Stimulated activated CD4-positive, alpha-beta T cell treated with anti-CD3 and anti-CD28 coated beads, Interleukin-2, amount 100 ng/mL, for 24 hours (primary cell): ENCODE data around the gene ZACN.
"Not testable (repeated sequence)": the region's sequence is repeated elsewhere in the genome, so short reads cannot be mapped to it uniquely, and the experiment has no call there.

Source experiments
- DNase-seq, 2 donors: peaks; one replicate each; pipeline ENCODE4 v3.0.0-alpha.2; 2020

The ZACN gene

DNA sequence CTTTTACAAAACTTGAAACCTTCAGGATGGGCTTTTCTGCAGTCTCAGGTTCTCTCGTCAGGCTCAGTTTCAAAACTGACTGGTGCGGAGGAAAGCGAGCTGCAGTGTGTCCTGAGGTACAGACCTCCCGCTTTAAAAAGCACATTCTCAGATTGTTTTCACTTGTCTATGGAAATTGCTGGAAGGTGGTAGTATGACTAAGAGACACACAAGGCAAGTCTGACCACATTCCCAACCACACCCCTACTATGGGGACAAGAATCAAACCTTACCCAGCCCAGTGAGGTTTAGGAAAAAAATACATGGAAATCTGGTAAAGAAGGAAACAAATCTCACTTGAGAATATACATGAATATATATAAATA, 24.9 kb upstream of the ZACN start:
- DNase-seq, result no peak

DNA sequence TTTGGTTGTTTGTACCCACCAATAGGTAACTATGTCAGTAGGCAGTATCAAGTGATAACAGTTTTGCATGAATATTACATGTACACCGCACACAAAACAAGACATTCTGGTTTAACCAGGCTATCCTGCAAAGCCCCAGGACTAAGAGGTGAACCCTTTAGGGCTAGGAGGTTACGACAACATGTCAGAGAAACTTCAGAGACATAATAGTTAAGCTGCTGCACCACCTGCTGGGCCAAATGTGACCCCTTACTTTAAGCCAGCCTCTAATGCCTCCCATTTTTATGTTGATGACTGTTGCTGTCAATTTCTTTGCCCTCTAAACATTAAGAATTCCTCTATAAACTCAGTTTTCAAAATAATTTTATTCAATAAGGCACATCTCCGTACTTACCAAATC, 22.1 kb upstream of the ZACN start:
- no peak for DNase-seq

DNA sequence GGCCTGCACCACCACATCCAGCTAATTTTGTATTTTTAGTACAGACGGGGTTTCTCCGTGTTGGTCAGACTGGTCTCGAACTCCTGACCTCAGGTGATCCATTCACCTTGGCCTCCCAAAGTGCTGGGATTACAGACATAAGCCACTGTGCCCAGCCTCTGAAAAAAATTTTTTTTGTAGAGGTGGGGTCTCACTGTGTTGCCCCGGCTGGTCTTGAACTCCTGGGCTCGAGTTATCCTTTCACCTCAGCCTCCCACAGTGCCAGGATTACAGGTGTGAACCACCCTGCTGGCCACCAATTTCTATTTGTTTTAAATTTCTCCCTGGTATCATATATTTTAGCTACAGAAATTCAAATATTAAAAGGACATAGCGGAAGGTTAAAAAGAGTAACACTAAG, 20.7 kb upstream of the ZACN start:
- not testable (repeated sequence) for DNase-seq

DNA sequence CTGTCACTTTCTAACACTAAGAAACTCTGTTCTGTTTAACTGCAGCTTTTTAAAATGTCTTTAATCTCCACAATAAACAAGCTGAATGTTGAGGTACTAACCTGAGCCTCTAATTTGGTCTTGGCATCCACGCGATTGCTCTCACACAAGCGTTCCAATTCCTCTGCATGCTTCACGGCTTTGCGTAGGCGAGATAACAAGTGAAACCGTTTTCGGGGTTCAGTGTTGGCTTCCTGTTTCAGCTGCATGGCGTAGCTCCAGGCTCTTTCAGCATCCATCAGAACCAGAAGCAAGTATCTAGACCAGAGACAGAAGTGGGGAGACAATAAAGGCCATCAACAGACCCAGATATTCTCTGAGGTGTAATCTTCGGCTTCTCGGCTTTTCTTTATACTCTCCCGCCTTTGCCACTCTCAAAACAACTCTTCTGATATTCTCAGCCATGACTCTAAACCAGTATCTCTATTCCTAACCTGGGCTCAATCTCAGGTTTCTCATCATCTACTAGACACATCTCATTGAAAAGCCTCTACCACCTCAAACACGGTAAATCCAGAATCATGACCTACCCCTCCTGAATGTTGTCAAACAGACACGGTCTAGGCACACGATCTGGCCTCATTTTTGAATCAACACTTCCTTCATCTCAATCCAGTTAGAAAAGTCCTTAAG, 15.0 kb upstream of the ZACN start:
- peak; percentile 65 for DNase-seq

DNA sequence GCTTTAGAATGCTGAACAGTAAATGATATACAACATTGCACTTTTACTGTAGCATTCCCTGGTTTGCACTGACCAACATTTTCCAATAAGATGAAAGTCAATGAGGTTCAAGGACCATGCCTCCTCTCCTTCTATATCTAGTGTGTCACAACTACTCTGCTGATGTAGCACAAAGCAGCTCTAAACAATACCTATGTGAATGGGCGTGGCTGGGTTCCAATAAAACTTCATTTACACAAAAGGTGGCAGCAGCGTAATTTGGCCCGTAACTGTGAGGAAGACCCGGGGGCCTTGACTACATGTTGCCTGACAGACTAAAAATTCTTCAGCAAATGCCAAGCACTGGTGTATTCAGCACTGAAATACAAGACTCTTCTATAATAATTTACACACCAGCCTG, 13.2 kb upstream of the ZACN start:
- no peak for DNase-seq

DNA sequence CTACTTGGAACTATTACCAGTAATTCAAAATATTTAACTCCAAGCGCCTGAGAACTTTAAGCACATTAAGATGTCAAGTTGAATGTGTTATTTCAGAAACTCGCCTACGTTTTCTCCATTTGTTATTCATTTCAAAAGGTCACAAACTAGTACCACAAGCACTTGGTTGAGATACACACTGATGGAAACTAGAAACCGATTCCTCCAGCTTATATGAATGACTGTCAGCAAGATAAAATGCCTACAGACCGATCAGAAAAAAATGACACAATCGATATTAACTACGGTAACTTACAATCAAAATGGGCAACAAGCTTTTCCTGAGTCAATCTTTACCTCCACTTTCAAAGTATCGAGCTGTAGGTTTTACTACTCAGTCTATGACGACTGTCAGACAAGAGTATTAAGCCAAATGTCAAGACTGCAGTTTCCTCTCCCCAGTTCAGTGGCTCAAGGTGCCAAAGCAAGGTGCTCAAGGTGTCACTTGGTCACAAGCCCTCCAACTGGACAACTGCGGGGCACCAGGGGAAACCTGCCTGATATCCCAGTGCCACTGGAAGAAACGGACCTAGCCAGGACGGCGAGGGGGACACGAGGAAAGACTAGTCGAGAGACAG, 7.3 kb upstream of the ZACN start:
- peak in 1 of 2 donors; percentile 56 for DNase-seq

DNA sequence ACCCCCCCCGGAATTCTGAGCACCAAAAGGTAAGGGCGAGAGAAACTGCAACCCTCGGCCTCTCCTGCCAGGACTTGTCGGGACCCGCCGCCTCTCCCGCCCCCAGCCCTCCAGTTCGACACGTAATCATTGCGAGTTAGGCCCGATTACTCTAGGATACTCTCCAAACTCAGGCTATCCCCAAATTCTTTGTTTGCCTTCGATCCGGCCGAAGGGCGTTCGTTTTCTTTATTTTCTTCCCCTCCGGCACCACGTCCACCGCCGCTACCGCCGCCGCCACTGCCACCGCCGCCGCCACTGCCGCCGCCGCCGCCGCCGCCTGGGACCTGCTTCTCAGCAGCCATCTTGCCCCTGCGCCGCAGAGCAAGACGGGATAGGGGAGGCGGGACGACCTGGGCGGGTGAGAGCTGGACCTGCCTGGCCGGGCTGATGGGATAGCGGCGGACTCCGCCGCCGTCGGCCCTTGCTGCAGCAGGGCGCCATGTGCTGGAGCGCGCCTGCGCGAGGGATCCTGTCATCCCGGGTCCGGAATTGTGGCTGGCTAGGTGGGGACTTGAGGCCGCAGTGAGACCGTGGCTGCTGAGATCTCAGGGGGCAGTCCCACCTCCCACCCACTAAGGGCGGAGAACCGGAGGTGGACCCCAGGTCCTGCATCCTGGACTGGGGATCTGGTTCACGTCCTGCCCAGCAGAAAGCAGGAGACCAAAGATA, 6.7 kb upstream of the ZACN start, which contains the start of gene SRP68:
Gene SRP68, minus strand, starts transcription at position 370 of the 711 bp plus-strand sequence. Its CDS starts 26 bp downstream, at position 344.
- peak; percentile 85 to 87 for DNase-seq

DNA sequence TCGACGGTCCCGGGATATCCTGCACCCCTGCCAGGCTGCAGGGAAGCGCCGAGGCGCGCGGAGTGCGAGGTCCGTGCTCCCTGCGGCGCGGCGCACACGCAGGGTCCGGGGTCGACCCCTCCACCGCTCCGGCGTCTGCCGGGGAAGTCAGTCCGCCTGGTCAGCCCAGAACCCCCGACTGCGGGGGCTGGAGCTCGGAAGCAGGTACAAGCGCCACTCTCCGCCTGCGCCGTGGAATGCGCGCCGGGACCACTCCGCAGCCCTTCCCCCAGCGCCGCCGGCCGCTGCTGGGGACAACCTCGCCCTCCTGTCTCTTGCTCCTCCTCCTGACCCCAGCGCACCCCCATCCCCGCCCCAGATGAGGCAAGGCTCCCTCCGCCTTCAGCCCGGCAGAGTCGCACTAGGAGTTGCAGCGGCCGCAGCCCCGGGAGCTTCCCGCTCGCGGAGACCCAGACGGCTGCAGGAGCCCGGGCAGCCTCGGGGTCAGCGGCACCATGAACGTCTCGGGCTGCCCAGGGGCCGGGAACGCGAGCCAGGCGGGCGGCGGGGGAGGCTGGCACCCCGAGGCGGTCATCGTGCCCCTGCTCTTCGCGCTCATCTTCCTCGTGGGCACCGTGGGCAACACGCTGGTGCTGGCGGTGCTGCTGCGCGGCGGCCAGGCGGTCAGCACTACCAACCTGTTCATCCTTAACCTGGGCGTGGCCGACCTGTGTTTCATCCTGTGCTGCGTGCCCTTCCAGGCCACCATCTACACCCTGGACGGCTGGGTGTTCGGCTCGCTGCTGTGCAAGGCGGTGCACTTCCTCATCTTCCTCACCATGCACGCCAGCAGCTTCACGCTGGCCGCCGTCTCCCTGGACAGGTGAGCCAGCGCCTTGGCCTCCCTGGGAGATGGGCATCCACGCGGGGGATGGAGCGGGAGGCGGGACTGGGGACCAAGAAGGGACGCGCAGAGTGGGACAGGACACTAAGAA, 4.3 kb upstream of the ZACN start, which contains the start of gene GALR2:
Gene GALR2, plus strand, starts transcription at position 392 of the 974 bp plus-strand sequence. Its CDS starts 103 bp downstream, at position 495.
- no peak for DNase-seq

DNA sequence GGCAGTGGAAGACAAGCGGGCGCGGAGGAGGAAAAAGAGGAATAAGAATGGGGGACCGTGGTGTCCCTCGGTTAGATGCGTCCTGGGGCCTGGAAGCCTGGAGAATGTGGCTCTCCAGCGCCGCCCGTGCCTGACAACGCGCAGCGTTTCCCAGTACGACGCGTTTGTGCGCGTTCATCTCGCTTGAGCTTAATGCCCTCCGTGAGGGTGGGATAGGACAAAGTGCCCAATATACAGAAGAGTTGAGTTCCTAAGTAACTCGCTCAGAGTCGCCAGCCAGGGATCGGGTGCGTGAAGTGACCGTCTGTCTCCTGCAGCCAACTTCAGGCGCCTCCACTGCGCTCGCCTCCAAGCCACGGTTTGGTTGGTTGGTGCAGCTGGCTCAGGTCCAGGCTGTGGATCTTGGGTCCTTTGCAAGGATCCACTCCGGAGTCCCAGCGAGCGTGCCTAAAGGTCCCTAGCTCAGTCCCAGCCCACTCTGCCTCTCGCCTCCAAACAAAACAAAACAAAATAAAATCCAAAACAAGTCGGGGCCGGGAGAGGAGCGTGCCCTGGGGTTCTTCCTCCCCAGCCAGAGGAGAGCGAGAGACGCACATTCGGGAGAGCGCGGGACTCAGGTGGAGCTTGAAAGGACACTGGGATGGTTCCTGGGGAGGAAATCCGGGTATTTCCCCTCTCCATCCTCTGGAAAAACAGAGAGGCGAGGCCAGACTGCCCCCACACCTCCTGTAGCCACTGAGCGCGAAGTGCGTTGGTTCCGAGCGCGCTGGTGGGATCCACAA, 3.4 kb upstream of the ZACN start:
- peak in 1 of 2 donors; percentile 47 for DNase-seq

DNA sequence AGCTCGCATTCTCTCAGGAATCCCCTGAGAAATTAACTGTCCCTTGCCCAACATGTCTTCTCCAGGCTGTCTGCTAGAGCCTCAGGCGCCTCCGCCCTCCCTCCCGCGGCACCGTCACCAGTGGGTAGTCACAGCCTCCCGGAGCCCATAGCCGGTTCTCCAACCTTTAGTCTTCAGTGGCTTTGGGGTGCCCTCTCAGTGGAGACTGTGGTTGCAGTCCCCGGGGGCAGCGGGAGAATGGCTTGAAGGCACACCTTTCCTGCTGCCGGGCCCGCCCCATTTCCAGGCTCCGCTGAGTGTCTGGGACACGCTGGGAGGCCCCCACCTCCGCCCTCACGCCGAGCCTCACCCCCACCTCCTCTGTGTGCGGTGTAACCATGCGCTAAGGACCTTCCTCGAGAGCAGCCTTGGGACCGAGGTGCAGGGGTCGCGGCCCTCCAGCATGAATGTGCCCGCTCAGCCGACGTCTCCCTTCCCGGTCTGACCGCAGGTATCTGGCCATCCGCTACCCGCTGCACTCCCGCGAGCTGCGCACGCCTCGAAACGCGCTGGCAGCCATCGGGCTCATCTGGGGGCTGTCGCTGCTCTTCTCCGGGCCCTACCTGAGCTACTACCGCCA, 2.7 kb upstream of the ZACN start:
- no peak for DNase-seq

DNA sequence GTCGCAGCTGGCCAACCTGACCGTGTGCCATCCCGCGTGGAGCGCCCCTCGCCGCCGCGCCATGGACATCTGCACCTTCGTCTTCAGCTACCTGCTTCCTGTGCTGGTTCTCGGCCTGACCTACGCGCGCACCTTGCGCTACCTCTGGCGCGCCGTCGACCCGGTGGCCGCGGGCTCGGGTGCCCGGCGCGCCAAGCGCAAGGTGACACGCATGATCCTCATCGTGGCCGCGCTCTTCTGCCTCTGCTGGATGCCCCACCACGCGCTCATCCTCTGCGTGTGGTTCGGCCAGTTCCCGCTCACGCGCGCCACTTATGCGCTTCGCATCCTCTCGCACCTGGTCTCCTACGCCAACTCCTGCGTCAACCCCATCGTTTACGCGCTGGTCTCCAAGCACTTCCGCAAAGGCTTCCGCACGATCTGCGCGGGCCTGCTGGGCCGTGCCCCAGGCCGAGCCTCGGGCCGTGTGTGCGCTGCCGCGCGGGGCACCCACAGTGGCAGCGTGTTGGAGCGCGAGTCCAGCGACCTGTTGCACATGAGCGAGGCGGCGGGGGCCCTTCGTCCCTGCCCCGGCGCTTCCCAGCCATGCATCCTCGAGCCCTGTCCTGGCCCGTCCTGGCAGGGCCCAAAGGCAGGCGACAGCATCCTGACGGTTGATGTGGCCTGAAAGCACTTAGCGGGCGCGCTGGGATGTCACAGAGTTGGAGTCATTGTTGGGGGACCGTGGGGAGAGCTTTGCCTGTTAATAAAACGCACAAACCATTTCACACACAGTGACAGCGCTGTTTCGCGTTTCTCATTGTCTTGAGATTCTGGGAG, 2.0 kb upstream of the ZACN start:
- peak in 1 of 2 donors; percentile 49 for DNase-seq

DNA sequence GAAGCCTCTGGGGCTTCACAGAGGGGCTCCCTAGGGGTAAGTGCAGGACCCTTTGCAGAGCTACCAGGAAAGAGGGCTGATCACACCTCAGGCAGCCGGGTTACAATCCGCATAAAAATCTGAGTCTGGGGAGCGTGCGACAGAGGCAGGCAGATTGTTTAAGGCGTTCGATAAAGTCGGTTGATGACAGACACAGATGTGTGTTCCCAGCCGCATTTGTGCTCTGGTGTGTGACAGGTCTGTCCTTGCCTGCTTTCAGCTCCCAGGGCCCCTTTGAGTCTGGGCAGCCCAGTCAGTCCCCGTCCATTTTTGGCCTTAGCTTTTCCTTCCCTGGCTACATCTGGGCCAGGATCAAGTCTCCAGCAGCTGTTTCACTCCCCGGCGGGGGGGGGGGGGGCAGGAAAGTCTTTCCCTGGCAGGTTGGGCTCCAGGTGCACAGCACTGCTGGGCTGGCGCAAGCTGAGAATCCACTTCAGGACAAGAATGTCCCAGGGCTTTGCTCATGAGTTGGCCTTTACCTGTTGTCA, 1.3 kb upstream of the ZACN start:
- no peak for DNase-seq

DNA sequence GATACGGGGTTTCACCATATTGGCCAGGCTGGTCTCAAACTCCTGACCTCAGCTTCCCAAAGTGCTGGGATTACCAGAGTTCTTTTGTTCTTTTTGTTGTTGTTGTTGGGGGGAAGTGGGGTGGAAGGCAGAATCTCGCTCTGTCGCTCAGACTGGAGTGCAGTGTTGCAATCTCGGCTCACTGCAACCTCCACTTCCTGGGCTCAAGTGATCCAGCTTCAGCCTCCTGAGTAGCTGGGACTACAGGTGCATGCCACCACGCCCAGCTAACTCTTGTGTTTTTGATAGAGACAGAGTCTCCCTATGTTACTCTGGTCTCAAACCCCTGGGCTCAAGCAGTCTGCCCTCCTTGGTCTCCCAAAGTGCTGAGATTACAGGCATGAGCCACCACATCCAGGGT, 612 bp upstream of the ZACN start:
- DNase-seq, result not testable (repeated sequence)

DNA sequence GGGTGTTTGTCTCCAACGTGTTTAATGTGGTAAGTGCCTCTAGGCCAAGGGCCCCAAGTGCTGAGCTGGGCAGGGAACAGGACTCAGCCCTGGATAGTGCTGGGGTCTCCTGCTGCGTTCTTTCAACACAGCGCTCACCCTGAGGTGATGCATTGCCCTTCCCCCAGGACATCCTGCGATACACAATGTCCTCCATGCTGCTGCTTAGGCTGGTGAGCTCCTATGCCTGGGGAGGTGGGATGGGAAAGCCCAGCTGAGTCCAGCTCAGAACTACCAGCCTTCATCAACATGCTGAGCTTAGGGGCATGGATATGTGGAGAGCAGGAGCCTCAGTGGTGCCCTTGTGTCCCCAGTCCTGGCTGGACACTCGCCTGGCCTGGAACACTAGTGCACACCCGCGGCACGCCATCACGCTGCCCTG, 563 bp downstream of the ZACN start:
- no peak for DNase-seq

DNA sequence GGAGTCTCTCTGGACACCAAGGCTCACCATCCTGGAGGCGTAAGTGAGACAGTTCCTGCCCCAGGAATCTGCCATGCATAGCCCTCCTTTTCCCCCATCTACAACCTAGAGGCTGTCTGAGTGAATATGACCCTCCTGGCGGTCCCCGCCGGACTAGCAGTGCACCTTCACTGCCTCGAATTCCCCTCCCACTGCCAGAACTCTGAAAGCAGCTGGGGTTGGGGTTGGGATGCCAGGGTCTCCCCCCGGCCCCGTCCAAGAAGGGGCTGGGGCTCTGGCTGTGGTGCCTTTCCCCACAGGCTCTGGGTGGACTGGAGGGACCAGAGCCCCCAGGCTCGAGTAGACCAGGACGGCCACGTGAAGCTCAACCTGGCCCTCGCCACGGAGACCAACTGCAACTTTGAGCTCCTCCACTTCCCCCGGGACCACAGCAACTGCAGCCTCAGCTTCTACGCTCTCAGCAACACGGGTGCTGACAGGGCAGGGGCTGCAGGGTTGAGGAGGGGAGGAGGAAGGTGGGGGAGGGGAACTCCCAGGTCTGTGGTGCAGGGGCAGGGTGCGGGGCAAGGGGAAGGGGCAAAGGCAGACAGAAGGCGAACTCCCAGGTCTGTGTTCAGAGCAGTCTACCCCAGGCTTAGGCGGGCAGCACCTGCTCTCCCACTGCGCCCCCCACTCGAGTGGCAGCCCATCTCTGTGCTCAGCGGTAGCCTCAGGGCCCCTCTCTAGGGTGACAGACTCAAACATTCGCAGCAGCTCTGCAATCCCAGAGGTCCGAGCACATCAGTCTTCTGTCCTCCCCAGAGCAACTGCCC, 1.2 kb downstream of the ZACN start:
- no peak for DNase-seq

DNA sequence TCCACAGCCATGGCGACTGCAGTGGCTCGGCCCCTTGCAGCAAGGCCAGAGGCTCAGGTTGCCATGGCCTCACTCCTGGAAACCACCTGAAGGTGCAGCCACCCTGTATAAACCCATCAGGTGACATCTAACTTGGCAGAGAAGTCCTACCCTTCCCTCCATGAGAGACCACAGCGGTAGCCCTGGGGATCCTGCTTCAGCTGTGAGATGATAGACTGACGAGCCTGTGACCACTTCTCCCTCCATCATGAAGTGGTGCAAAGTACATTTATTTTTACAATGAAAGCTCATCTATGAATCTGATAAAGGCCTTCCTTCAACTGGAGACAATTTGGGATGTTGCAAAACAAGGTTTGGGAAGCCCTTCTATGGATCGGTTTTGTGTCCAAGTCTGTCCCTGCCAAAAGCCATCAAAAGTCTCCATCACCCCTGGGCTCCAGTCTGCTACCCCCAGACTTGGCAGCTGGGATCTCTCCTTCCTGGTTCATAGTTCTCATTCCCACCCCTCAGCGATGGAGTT, 1.8 kb downstream of the ZACN start:
- no peak for DNase-seq

DNA sequence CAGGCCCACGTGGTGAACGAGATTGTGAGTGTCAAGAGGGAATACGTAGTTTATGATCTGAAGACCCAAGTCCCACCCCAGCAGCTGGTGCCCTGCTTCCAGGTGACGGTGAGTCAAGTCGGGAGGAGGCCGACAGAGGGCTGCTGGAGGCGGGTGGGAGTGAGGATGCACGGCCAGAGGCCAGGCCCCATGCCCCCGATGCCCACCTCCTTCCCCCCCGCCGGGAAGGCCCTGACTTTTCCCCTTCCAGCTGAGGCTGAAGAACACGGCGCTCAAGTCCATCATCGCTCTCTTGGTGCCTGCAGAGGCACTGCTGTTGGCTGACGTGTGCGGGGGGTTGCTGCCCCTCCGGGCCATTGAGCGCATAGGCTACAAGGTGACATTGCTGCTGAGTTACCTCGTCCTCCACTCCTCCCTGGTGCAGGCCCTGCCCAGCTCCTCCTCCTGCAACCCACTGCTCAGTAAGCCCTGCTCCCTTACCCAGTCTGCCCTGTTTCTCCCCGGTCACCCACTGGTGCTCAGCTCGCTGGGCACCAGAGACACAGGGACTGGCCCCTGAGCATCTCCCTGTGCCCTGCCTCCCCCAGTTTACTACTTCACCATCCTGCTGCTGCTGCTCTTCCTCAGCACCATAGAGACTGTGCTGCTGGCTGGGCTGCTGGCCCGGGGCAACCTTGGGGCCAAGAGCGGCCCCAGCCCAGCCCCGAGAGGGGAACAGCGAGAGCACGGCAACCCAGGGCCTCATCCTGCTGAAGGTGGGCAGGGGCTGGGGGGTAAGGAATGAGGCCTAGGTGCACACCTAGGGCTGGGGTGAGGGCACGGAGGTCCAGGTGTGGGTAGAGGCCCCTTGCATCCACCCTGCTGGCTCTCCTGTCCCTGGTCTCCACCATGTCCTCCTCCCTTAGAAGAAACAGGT, 2.6 kb downstream of the ZACN start:
- DNase-seq, result no peak
